ENCODE data around the gene RNF166. TPM values are rescaled to one million over a fixed set of nuclear protein-coding genes. Genes with fewer than 3 reads are reported as not detected.

The RNF166 gene
- total RNA-seq, 1 experiment from 2014 or later, result 26.5 TPM

GRCh38 chr16:88655733-88656281 lies 50.4 kb downstream of the RNF166 start:
- H2AFZ ChIP-seq (ENCODE audit: low read length), result no peak overlapping the region
- Mint-ChIP-seq H3K27ac (peak overlapping the region in 1 of 3 experiments; percentile 34; a peak in 1 of 7 replicates), H3K4me1 (peaks cover 6 to 11% of the 10 kb centered on the region in 2 experiments; a peak in 3 of 4 replicates), H3K4me3 (no peak overlapping the region), H3K36me3 (ENCODE audit: insufficient read depth in 1 of 3, low read depth in 3 of 3) (peaks cover 9 to 34% (median 30%) of the 10 kb centered on the region in 3 experiments; a peak in 6 of 7 replicates), H3K27me3 (ENCODE audit: low read depth) (no peaks in the 10 kb centered on the region), H3K9me3 (no peaks in the 10 kb centered on the region)
- no CpG with 5 or more reads among the region's 29 CpGs for WGBS (ENCODE audit: extremely low coverage, insufficient read length, low lambda C conversion rate)
- TF ChIP-seq CTCF (conservative IDR thresholded peaks at IDR 0.05), result no peak
- H4K91ac ChIP-seq (ENCODE audit: insufficient read length, low read depth, low read length), result no peak overlapping the region
- H3K27me3 ChIP-seq (ENCODE audit: insufficient read depth, low read length), result no peaks in the 10 kb centered on the region
- no peak overlapping the region for H3K4ac ChIP-seq (ENCODE audit: low read depth, low read length)
- H3K4me2 ChIP-seq (ENCODE audit: insufficient read depth, insufficient read length, low read length), result no peak overlapping the region
- H2BK12ac ChIP-seq (ENCODE audit: insufficient read length, low read depth, low read length), result no peak overlapping the region
- no peak overlapping the region for H2BK5ac ChIP-seq (ENCODE audit: insufficient read length, low read length)
- H3K27ac ChIP-seq (ENCODE audit: insufficient read length, low read depth, low read length), result no peak overlapping the region
- H2AK5ac ChIP-seq (ENCODE audit: insufficient read length, low read length), result no peak overlapping the region
- no peak overlapping the region; the same call in 1 of the 2 replicates for H3K14ac ChIP-seq (ENCODE audit: insufficient read depth, low read length)
- no peak overlapping the region for H3K56ac ChIP-seq (ENCODE audit: insufficient read length, low read depth, low read length)
- no peaks in the 10 kb centered on the region; the same call in 1 of the 2 replicates for H3K4me1 ChIP-seq (ENCODE audit: insufficient read depth, low read length)
- H3T11ph ChIP-seq (ENCODE audit: low read length), result no peak overlapping the region
- H2BK15ac ChIP-seq (ENCODE audit: low read depth, low read length), result no peak overlapping the region
- no peak overlapping the region for H3K9ac ChIP-seq (ENCODE audit: extremely low read depth, insufficient read length, low read length)
- peaks cover 8% of the 10 kb centered on the region for H3K23me2 ChIP-seq (ENCODE audit: insufficient read length, low read depth, low read length, poor library complexity, severe bottlenecking)
- peaks cover 13% of the 10 kb centered on the region; the same call in 1 of the 2 replicates for H3K79me2 ChIP-seq (ENCODE audit: insufficient read depth, low read length)
- H4K8ac ChIP-seq (replicated peaks; ENCODE audit: insufficient read length, low read depth, low read length), result no peak overlapping the region
- peaks cover 3% of the 10 kb centered on the region for H3K79me1 ChIP-seq (ENCODE audit: insufficient read depth, low read depth, low read length, poor library complexity, severe bottlenecking)
- H4K20me1 ChIP-seq (ENCODE audit: control insufficient read depth, insufficient read depth, insufficient read length), result no peaks in the 10 kb centered on the region
- H3K23ac ChIP-seq (ENCODE audit: insufficient read length, low read depth, low read length), result no peak overlapping the region
- no peak overlapping the region for H3K18ac ChIP-seq (ENCODE audit: insufficient read length, low read depth, low read length)
- DNase-seq, result no peak
- no peak overlapping the region for H2BK20ac ChIP-seq (ENCODE audit: low read depth, low read length, poor library complexity, severe bottlenecking)
- no peak overlapping the region for H4K5ac ChIP-seq (ENCODE audit: insufficient read length, low read depth, low read length)
- H2BK120ac ChIP-seq (ENCODE audit: low read depth, low read length, poor library complexity, severe bottlenecking), result no peak overlapping the region
- no peaks in the 10 kb centered on the region for H3K9me3 ChIP-seq (ENCODE audit: control insufficient read depth, low read depth, low read length)

Data from H9 (cell line).